Neuronal stem cell (in vitro differentiated cells): ENCODE data around the gene EML2.
"Not testable (repeated sequence)": the region's sequence is repeated elsewhere in the genome, so short reads cannot be mapped to it uniquely, and the experiment has no call there.

ENCODE experiments used
- DNase-seq: peaks from one replicate; pipeline ENCODE4 v3.0.0-alpha.2; 2013; ENCODE audit warnings: low spot score
- H2AFZ ChIP-seq: one replicate; pipeline ENCODE4 v1.6.1; 2013; ENCODE audit warnings: mild to moderate bottlenecking, low read length, inconsistent platforms
- H2AK5ac ChIP-seq: 2 replicates; pipeline ENCODE4 v1.6.1; 2013; ENCODE audit warnings: low read depth, mild to moderate bottlenecking, inconsistent platforms, low read length, moderate library complexity, mixed read lengths
- H2BK120ac ChIP-seq: 2 replicates; pipeline ENCODE4 v1.6.1; 2013; ENCODE audit warnings: low read depth, mild to moderate bottlenecking, inconsistent platforms, low read length, moderate library complexity, mixed read lengths
- H2BK12ac ChIP-seq: one replicate; pipeline ENCODE4 v1.6.1; 2013; ENCODE audit warnings: low read length, inconsistent platforms
- H2BK15ac ChIP-seq: 2 replicates; pipeline ENCODE4 v1.6.1; 2013; ENCODE audit warnings: mild to moderate bottlenecking, low read length, inconsistent platforms, mixed read lengths
- H2BK5ac ChIP-seq: one replicate; pipeline ENCODE4 v1.6.1; 2013; ENCODE audit warnings: inconsistent platforms, mild to moderate bottlenecking, low read length, moderate library complexity
- H3K14ac ChIP-seq: one replicate; pipeline ENCODE4 v1.6.1; 2013; ENCODE audit warnings: low read length, inconsistent platforms
- H3K18ac ChIP-seq: 2 replicates; pipeline ENCODE4 v1.6.1; 2013; ENCODE audit warnings: low read length, inconsistent platforms
- H3K23ac ChIP-seq: 2 replicates; pipeline ENCODE4 v1.6.1; 2013; ENCODE audit warnings: low read depth, mild to moderate bottlenecking, mixed read lengths, low read length, inconsistent platforms; ENCODE audit not compliant: poor library complexity
- H3K27ac ChIP-seq: replicated peaks from 3 replicates; pipeline ENCODE4 v1.5.1; 2013; ENCODE audit warnings: low read length, inconsistent platforms
- H3K27me3 ChIP-seq, 3 experiments: 2 replicates each; pipeline ENCODE4 v1.6.1; 2013; ENCODE audit warnings: low read length in 3 of 3, mild to moderate bottlenecking in 2 of 3, inconsistent platforms in 1 of 3, low read depth in 1 of 3, mixed read lengths in 1 of 3, moderate library complexity in 1 of 3; ENCODE audit not compliant: control insufficient read depth in 3 of 3, insufficient read depth in 3 of 3
- H3K36me3 ChIP-seq, 2 donors: replicated peaks in 1 of 2; 2 replicates each; pipeline ENCODE4 v1.6.1; 2013; ENCODE audit warnings: low read length in 2 of 2; ENCODE audit not compliant: control insufficient read depth in 2 of 2, insufficient read depth in 2 of 2
- H3K4ac ChIP-seq: 2 replicates; pipeline ENCODE4 v1.6.1; 2013; ENCODE audit warnings: inconsistent platforms, mild to moderate bottlenecking, low read length, moderate library complexity
- H3K4me1 ChIP-seq, 2 donors: 1 replicate in 1 of 2; 2 replicates in 1 of 2; pipeline ENCODE4 v1.6.1; 2013; ENCODE audit warnings: low read length in 2 of 2, low read depth in 1 of 2; ENCODE audit not compliant: control insufficient read depth in 2 of 2, insufficient read depth in 1 of 2
- H3K4me2 ChIP-seq: one replicate; pipeline ENCODE4 v1.6.1; 2013; ENCODE audit warnings: mild to moderate bottlenecking, low read length, inconsistent platforms; ENCODE audit not compliant: insufficient read depth, poor library complexity, severe bottlenecking
- H3K4me3 ChIP-seq, 2 donors: 2 replicates each; pipeline ENCODE4 v1.5.1; 2013; ENCODE audit warnings: low read length in 2 of 2, mild to moderate bottlenecking in 2 of 2, inconsistent platforms in 1 of 2, moderate library complexity in 1 of 2
- H3K79me1 ChIP-seq: one replicate; pipeline ENCODE4 v1.6.1; 2013; ENCODE audit warnings: low read depth, mild to moderate bottlenecking, inconsistent platforms, low read length, moderate library complexity
- H3K9ac ChIP-seq: one replicate; pipeline ENCODE4 v1.6.1; 2013; ENCODE audit warnings: mild to moderate bottlenecking, low read depth, low read length, inconsistent platforms; ENCODE audit not compliant: poor library complexity
- H3K9me3 ChIP-seq, 2 donors: replicated peaks in 1 of 2; 2 replicates each; pipeline versions ENCODE3 to v1.6.1; 2013; ENCODE audit warnings: low read length in 2 of 2, mild to moderate bottlenecking in 2 of 2, inconsistent platforms in 1 of 2, low read depth in 1 of 2, mixed read lengths in 1 of 2, moderate library complexity in 1 of 2; ENCODE audit not compliant: control insufficient read depth in 2 of 2, insufficient read depth in 1 of 2
- H4K8ac ChIP-seq: one replicate; pipeline ENCODE4 v1.6.1; 2013; ENCODE audit warnings: low read depth, mild to moderate bottlenecking, inconsistent platforms, low read length, moderate library complexity
- H4K91ac ChIP-seq: one replicate; pipeline ENCODE4 v1.6.1; 2013; ENCODE audit warnings: low read length, low read depth, mild to moderate bottlenecking, inconsistent platforms; ENCODE audit not compliant: poor library complexity
- WGBS, 2 donors: extraction: QIAGEN DNeasy Blood & Tissue Kit; methylation state at CpG; one replicate each; pipeline ENCODE4 v1.1.7; 2013; ENCODE audit warnings: missing lambda C conversion rate in 2 of 2, mixed read lengths in 1 of 2; ENCODE audit not compliant: insufficient read length in 2 of 2, insufficient replicate concordance in 1 of 2; ENCODE audit errors: extremely low coverage in 2 of 2; 5-methylcytosine and 5-hydroxymethylcytosine counted together

Gene EML2

DNA sequence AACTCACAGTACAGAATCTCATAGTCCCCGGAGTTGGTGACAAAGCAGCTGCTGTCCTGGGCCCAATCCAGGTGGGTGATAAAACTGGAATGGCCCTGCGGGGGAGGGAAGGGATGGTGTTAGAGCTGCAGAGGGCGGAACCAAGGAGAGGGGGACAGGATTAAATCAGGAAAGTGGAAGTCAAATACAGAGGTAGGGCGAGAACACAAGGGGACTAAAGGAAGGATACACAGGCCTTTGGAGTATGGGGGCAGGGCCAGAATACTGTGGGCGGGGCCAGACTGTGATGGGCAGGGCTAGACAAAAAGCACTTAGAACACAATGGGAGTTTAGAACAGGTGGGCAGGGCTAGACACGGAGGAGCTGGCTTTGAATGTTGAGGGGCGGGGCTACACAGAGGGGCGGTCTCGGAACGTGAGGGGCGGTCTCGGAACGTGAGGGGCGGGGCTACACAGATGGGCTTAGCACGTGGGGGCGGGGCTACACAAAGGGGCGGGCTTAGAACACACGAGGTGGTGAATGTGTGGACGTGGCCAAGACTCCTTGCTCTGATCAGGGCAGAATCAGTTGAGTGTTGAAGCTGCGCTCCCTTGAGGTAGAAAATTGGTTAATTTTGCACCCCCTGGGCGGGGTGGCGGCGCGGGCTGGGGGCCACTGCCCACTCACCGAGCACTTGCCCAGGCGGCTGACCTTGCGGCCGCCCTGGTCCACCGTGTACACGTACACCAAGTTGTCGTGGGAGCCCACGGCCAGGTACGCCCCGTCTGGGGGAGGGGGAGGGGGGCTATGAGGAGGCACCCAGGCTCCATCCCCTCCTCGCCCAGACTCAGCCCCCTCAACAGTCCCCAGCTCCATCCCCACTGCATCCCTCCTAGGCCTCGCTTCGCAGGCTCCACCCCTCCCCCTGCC is 23.1 kb downstream of the EML2 start:
- Histone ChIP-seq H3K9ac (peak overlapping the region; percentile 88), H2AFZ (peak overlapping the region; percentile 79), H3K4me1 (peaks cover 0 to 8% of the 10 kb centered on the region in 2 donors), H3K27ac (peak overlapping the region; percentile 87), H3K18ac (peak overlapping the region; percentile 95), H3K27me3 (no peaks in the 10 kb centered on the region), H4K91ac (peak overlapping the region; percentile 81), H3K23ac (peak overlapping the region; percentile 97), H3K4me2 (peak overlapping the region; percentile 93), H3K14ac (no peak overlapping the region), H3K79me1 (peaks cover 1% of the 10 kb centered on the region), H4K8ac (no peak overlapping the region), H2BK120ac (no peak overlapping the region), H3K36me3 (peaks cover 0 to 4% of the 10 kb centered on the region in 2 donors), H2BK15ac (peak overlapping the region; percentile 95), H3K9me3 (no peaks in the 10 kb centered on the region), H2BK5ac (peak overlapping the region; percentile 93), H2AK5ac (peak overlapping the region; percentile 23), H3K4ac (peak overlapping the region; percentile 41), H2BK12ac (peak overlapping the region; percentile 82), H3K4me3 (peak overlapping the region; percentile 0 to 82)
- WGBS, 2 donors = no CpG with 5 or more reads among the region's 37 CpGs
- peak; percentile 99 for DNase-seq

DNA sequence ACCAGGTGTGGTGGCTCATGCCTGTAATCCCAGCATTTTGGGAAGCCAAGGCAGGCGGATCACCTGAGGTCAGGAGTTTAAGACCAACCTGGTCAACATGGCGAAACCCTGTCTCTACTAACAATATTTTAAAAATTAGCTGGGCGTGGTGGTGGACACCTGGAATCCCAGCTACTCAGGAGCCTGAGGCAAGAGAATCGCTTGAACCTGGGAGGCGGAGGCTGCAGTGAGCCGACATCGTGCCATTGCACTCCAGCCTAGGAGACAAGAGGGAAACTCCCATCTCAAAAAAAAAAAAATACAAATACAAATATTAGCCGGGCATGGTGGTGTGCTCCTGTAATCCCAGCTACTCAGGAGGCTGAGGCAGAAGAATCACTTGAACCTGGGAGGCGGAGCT is 24.1 kb downstream of the EML2 start:
- H3K27me3 ChIP-seq, H3K23ac ChIP-seq, H3K4ac ChIP-seq, H3K27ac ChIP-seq, H3K4me2 ChIP-seq, H3K9ac ChIP-seq, H2AK5ac ChIP-seq, H4K8ac ChIP-seq, H3K36me3 ChIP-seq, H2AFZ ChIP-seq, H2BK12ac ChIP-seq, H2BK120ac ChIP-seq, H3K18ac ChIP-seq, DNase-seq, H3K4me1 ChIP-seq, H2BK15ac ChIP-seq, H3K79me1 ChIP-seq, H4K91ac ChIP-seq, H2BK5ac ChIP-seq, H3K9me3 ChIP-seq, H3K4me3 ChIP-seq, H3K14ac ChIP-seq: not testable (repeated sequence)
- no CpG with 5 or more reads among the region's 9 CpGs for WGBS, 2 donors

DNA sequence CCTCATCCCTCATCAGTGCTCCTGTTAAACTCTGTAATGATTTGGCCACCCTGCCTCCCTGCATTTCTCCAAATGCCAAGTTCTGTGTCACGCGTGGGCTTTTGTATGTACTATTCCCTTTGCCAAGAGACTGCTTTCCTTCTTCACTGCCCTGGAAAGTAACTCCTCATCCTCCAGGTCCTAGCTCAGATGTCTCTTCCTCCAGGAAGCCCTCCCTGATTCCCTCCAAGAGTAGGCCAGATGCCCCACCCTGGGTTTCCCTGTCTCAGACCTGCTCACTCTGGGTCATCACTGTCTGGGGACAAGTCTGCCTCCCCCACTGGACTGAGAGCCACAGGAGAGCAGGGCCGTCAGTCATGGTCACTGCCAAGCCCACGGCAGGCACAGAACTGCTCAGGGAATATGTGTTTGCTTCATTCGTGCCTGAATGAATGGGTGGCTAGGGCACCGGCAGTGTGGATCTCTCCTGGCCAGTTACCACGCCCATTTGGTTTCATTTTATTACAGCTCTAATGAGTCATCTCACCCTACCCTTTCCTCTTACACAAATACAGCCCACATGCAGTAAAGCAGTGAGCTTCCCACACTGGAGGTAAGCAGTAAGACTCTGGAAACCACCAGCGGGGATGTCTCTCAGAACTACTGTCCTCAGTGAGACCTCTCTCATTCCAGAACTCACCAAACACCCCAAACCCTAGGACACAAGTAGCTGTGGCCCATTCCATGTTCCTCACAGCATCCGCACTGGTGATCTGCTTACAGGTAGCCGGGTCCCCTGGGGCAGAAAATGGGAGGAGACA is 25.1 kb downstream of the EML2 start:
- no peak overlapping the region for H2BK15ac ChIP-seq
- no peak overlapping the region for H4K91ac ChIP-seq
- H3K14ac ChIP-seq = no peak overlapping the region
- H3K27ac ChIP-seq = no peak overlapping the region
- H2BK5ac ChIP-seq = no peak overlapping the region
- no peak overlapping the region for H3K9ac ChIP-seq
- no peak overlapping the region for H2AK5ac ChIP-seq
- no peak overlapping the region for H3K18ac ChIP-seq
- H3K79me1 ChIP-seq = no peaks in the 10 kb centered on the region
- peaks cover 0 to 8% of the 10 kb centered on the region in 2 donors for H3K4me1 ChIP-seq
- no peaks in the 10 kb centered on the region for H3K27me3 ChIP-seq
- no peaks in the 10 kb centered on the region for H3K9me3 ChIP-seq
- H3K4me2 ChIP-seq = no peak overlapping the region
- no peak overlapping the region for H2BK120ac ChIP-seq
- H4K8ac ChIP-seq = no peak overlapping the region
- no peak overlapping the region for H2AFZ ChIP-seq
- H3K36me3 ChIP-seq = peaks cover 2 to 4% of the 10 kb centered on the region in 2 donors
- H3K23ac ChIP-seq = no peak overlapping the region
- H3K4me3 ChIP-seq = no peak overlapping the region
- WGBS, 2 donors = no CpG with 5 or more reads among the region's 10 CpGs
- no peak overlapping the region for H3K4ac ChIP-seq
- no peak for DNase-seq
- no peak overlapping the region for H2BK12ac ChIP-seq

DNA sequence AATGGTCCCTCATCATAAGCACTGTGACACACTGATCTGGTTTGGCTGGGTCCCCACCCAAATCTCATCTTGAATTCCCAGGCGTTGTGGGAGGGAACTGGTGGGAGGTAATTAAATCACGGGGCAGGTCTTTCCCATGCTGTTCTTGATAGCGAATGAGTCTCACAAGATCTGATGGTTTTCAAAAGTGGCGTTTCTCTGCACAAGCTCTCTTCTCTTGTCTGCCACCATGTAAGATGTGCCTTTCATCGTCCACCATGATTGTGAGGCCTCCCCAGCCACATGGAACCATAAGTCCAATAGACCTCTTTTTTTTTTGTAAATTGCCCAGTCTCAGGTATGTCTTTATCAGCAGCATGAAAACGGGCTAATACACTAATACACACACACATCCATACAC is 30.2 kb downstream of the EML2 start:
- no peak overlapping the region for H4K8ac ChIP-seq
- peaks cover 2% of the 10 kb centered on the region in 2 donors for H3K36me3 ChIP-seq
- H3K18ac ChIP-seq = no peak overlapping the region
- H3K9ac ChIP-seq = no peak overlapping the region
- H2BK5ac ChIP-seq = no peak overlapping the region
- H3K4me3 ChIP-seq = no peak overlapping the region
- no peaks in the 10 kb centered on the region for H3K27me3 ChIP-seq
- H3K4me2 ChIP-seq = no peak overlapping the region
- H2AFZ ChIP-seq = no peak overlapping the region
- no peaks in the 10 kb centered on the region for H3K79me1 ChIP-seq
- H4K91ac ChIP-seq = no peak overlapping the region
- no peak overlapping the region for H2BK12ac ChIP-seq
- DNase-seq = no peak
- H3K9me3 ChIP-seq = no peaks in the 10 kb centered on the region
- H3K4me1 ChIP-seq = peaks cover 6 to 8% of the 10 kb centered on the region in 2 donors
- no peak overlapping the region for H2BK15ac ChIP-seq
- no peak overlapping the region for H3K23ac ChIP-seq
- no peak overlapping the region for H3K4ac ChIP-seq
- no CpG with 5 or more reads among the region's 6 CpGs for WGBS, 2 donors
- H2AK5ac ChIP-seq = no peak overlapping the region
- H2BK120ac ChIP-seq = no peak overlapping the region
- no peak overlapping the region for H3K27ac ChIP-seq
- no peak overlapping the region for H3K14ac ChIP-seq
